ENCODE results near the gene SMIM23.

SMIM23 gene

DNA sequence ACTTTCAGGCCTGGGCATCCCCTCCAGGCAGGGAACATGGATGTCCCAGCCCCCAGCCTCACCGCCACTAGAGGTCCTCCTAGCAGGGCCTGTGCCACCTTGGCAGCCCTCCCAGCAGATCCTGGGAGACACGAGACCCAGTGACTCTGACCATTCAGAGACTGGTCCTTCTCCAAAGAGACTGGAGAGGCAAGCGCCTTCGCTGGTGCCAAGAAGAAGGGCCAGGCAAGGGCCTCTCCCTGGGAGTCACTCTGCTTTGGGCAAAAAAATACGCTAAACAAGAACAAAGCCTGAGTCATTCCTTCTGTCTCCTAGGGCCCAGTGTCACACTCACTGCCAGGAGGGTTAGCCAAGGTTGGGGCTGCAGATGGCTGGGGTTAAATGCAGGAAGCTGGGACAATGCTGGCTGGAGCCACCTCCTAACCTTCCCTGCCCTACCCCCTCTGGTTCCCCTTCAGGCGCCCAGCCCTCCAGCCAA, 35.3 kb upstream of the SMIM23 start:
- Histone ChIP-seq H3K4me2 (ENCODE audit: low read depth, low read length) (no peak overlapping the region), H4K20me1 (ENCODE audit: insufficient read depth, low read length) (no peaks in the 10 kb centered on the region), H3K9ac (ENCODE audit: low read length) (no peak overlapping the region), H3K4me3 (ENCODE audit: low read length) (no peak overlapping the region), H3K4me1 (ENCODE audit: low read length) (no peaks in the 10 kb centered on the region), H3K36me3 (replicated peaks; ENCODE audit: insufficient read depth, low read length) (no peaks in the 10 kb centered on the region), H3K27ac (ENCODE audit: low read length) (no peak overlapping the region), H3K79me2 (ENCODE audit: low read length) (no peaks in the 10 kb centered on the region), H2AFZ (ENCODE audit: low read length) (no peak overlapping the region), H3K9me3 (replicated peaks; ENCODE audit: insufficient read depth, low read length) (no peaks in the 10 kb centered on the region), H3F3A (ENCODE audit: insufficient read depth, low read length) (no peaks in the 10 kb centered on the region), H3K9me2 (replicated peaks; ENCODE audit: insufficient read depth, low read length) (no peaks in the 10 kb centered on the region), H3K27me3 (replicated peaks; ENCODE audit: insufficient read depth, low read length) (no peaks in the 10 kb centered on the region)
- TF ChIP-seq EZH2 (optimal IDR thresholded peaks at IDR 0.05; ENCODE audit: low read depth, low read length) = no peak
- TF ChIP-seq EZH2phosphoT487 (IDR thresholded peaks at IDR 0.05; ENCODE audit: low read length) = no peak
- TF ChIP-seq, protein P1, sequence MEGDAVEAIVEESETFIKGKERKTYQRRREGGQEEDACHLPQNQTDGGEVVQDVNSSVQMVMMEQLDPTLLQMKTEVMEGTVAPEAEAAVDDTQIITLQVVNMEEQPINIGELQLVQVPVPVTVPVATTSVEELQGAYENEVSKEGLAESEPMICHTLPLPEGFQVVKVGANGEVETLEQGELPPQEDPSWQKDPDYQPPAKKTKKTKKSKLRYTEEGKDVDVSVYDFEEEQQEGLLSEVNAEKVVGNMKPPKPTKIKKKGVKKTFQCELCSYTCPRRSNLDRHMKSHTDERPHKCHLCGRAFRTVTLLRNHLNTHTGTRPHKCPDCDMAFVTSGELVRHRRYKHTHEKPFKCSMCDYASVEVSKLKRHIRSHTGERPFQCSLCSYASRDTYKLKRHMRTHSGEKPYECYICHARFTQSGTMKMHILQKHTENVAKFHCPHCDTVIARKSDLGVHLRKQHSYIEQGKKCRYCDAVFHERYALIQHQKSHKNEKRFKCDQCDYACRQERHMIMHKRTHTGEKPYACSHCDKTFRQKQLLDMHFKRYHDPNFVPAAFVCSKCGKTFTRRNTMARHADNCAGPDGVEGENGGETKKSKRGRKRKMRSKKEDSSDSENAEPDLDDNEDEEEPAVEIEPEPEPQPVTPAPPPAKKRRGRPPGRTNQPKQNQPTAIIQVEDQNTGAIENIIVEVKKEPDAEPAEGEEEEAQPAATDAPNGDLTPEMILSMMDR (IDR thresholded peaks at IDR 0.05; ENCODE audit: low read length) = no peak
- no peak for DNase-seq

DNA sequence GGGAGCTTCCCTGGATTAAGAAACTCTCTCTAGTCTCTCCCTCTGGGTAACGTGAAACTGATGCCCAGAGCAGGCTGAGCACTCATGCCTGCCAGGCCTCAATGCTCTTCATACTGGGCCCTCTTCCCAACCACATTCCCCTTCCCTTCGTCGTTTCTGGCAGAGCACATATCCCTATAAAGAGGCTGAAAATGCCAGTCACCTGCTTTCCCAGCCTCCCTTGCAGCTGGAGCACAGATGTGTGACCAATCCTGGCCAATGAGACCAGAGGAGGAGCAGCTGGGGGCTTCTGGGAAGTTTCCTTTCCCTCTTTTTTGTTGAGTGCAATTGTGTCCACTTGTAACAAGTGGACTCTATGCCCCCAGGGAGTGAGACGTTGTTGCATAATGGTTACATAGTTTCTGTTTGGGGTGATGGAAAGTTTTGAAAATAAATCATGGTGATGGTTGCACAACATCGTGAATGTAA, 30.2 kb upstream of the SMIM23 start:
- H3K79me2 ChIP-seq (ENCODE audit: low read length) = no peaks in the 10 kb centered on the region
- H3K9me3 ChIP-seq (replicated peaks; ENCODE audit: insufficient read depth, low read length) = no peaks in the 10 kb centered on the region
- H3K4me3 ChIP-seq (ENCODE audit: low read length) = no peak overlapping the region
- H3K9ac ChIP-seq (ENCODE audit: low read length) = no peak overlapping the region
- H3K27ac ChIP-seq (ENCODE audit: low read length) = no peak overlapping the region
- H3K36me3 ChIP-seq (replicated peaks; ENCODE audit: insufficient read depth, low read length) = no peaks in the 10 kb centered on the region
- H3K27me3 ChIP-seq (replicated peaks; ENCODE audit: insufficient read depth, low read length) = no peaks in the 10 kb centered on the region
- TF ChIP-seq, protein P1 (IDR thresholded peaks at IDR 0.05; ENCODE audit: low read length) = no peak
- no peak for TF ChIP-seq EZH2phosphoT487 (IDR thresholded peaks at IDR 0.05; ENCODE audit: low read length)
- no peak for TF ChIP-seq EZH2 (optimal IDR thresholded peaks at IDR 0.05; ENCODE audit: low read depth, low read length)
- H3F3A ChIP-seq (ENCODE audit: insufficient read depth, low read length) = no peaks in the 10 kb centered on the region
- H2AFZ ChIP-seq (ENCODE audit: low read length) = no peak overlapping the region
- no peak overlapping the region for H3K4me2 ChIP-seq (ENCODE audit: low read depth, low read length)
- H3K4me1 ChIP-seq (ENCODE audit: low read length) = no peaks in the 10 kb centered on the region
- H3K9me2 ChIP-seq (replicated peaks; ENCODE audit: insufficient read depth, low read length) = no peaks in the 10 kb centered on the region
- H4K20me1 ChIP-seq (ENCODE audit: insufficient read depth, low read length) = no peaks in the 10 kb centered on the region
- DNase-seq = no peak

DNA sequence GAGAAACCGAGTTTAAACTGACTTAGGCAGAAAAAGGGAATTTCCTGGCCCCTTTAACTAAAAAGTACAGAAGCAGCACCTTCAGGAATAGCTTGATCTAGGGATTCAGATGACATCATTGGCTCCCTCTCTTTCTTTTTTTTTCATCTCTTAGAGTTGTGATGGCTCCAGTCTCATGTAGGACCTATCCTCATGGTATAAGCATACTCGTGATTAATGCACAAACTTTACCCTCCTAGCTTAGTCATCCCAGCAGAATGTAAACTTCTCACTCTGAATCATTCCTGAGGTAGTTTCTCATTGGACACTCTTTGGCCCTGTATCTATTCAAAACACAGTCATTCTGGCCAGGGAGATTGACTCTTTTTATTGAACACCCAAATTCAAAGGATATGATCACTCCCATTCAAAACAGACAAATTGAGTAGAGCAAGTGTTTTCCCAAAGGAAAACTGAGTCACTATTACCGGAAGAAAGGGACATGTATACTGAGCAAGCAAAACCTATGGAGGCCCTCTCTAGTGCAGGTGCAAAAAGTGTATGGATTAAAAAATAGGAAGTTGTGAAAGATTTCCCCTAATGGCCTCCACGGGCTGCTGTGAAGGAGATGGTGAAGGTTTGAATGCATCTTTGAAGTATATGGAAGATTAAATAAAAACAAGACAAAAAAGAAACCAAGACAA, 27.6 kb upstream of the SMIM23 start:
- no peaks in the 10 kb centered on the region for H3K36me3 ChIP-seq (replicated peaks; ENCODE audit: insufficient read depth, low read length)
- no peak overlapping the region for H2AFZ ChIP-seq (ENCODE audit: low read length)
- no peaks in the 10 kb centered on the region for H4K20me1 ChIP-seq (ENCODE audit: insufficient read depth, low read length)
- H3K9me3 ChIP-seq (replicated peaks; ENCODE audit: insufficient read depth, low read length) = no peaks in the 10 kb centered on the region
- TF ChIP-seq, protein P1 (IDR thresholded peaks at IDR 0.05; ENCODE audit: low read length) = no peak
- TF ChIP-seq EZH2phosphoT487 (IDR thresholded peaks at IDR 0.05; ENCODE audit: low read length) = no peak
- no peak for TF ChIP-seq EZH2 (optimal IDR thresholded peaks at IDR 0.05; ENCODE audit: low read depth, low read length)
- H3K4me3 ChIP-seq (ENCODE audit: low read length) = no peak overlapping the region
- H3K27me3 ChIP-seq (replicated peaks; ENCODE audit: insufficient read depth, low read length) = no peaks in the 10 kb centered on the region
- no peak overlapping the region for H3K9ac ChIP-seq (ENCODE audit: low read length)
- no peaks in the 10 kb centered on the region for H3K79me2 ChIP-seq (ENCODE audit: low read length)
- no peaks in the 10 kb centered on the region for H3F3A ChIP-seq (ENCODE audit: insufficient read depth, low read length)
- H3K4me1 ChIP-seq (ENCODE audit: low read length) = no peaks in the 10 kb centered on the region
- H3K9me2 ChIP-seq (replicated peaks; ENCODE audit: insufficient read depth, low read length) = no peaks in the 10 kb centered on the region
- no peak for DNase-seq
- no peak overlapping the region for H3K4me2 ChIP-seq (ENCODE audit: low read depth, low read length)
- H3K27ac ChIP-seq (ENCODE audit: low read length) = no peak overlapping the region
